GM12891 (cell line): ENCODE data around the gene SPIN1.

Source experiments
- DNase-seq: peaks from one replicate; pipeline ENCODE4 v3.0.0; 2011; ENCODE audit warnings: low spot score; ENCODE audit not compliant: insufficient read length
- FAIRE-seq: peaks from 2 replicates; lab custom pipeline; 2011; peaks lifted over from hg19 to GRCh38; lab: Jason Lieb, UNC
- PAX5 ChIP-seq: IDR thresholded peaks from 2 replicates; pipeline ENCODE4 v1.6.1; 2011; ENCODE audit warnings: low read length, moderate library complexity, mild to moderate bottlenecking; ENCODE audit not compliant: insufficient read depth, severe bottlenecking
- POLR2A ChIP-seq: IDR thresholded peaks from 2 replicates; pipeline ENCODE4 v1.6.1; 2011; ENCODE audit warnings: low read depth, low read length, control low read depth
- POLR2AphosphoS5 ChIP-seq: IDR thresholded peaks from 2 replicates; pipeline ENCODE4 v1.6.1; 2011; ENCODE audit warnings: low read depth, low read length, control low read depth
- POU2F2 ChIP-seq: IDR thresholded peaks from 2 replicates; pipeline ENCODE4 v1.6.1; 2011; ENCODE audit warnings: low read depth, mild to moderate bottlenecking, control low read depth, low read length, moderate library complexity
- SPI1 ChIP-seq: IDR thresholded peaks from 2 replicates; pipeline ENCODE4 v1.6.1; 2011; ENCODE audit warnings: low read depth, low read length, control low read depth
- TAF1 ChIP-seq: IDR thresholded peaks from 2 replicates; pipeline ENCODE4 v1.6.1; 2011; ENCODE audit warnings: low read depth, low read length, control low read depth

Gene SPIN1

GRCh38 chr9:88429595-88430430 lies 41.6 kb downstream of the SPIN1 start:
- DNase-seq, result no peak
- FAIRE-seq, result no peak

GRCh38 chr9:88433583-88434255 lies 45.5 kb downstream of the SPIN1 start:
- DNase-seq (no peak), FAIRE-seq (no peak)
- TF ChIP-seq POLR2A (no peak), POU2F2 (no peak), TAF1 (no peak), POLR2AphosphoS5 (no peak), SPI1 (no peak), PAX5 (no peak)

More at GRCh38 chr9:88429595-88430430, 41.6 kb downstream of the SPIN1 start:
- TF ChIP-seq POLR2A (no peak), SPI1 (no peak), POLR2AphosphoS5 (no peak), POU2F2 (no peak), TAF1 (no peak), PAX5 (no peak)

GRCh38 chr9:88435336-88435735 lies 47.1 kb downstream of the SPIN1 start:
- TF ChIP-seq SPI1 (no peak), POLR2AphosphoS5 (no peak), POU2F2 (no peak), POLR2A (no peak), TAF1 (no peak), PAX5 (no peak)
- DNase-seq (no peak), FAIRE-seq (no peak)

DNA sequence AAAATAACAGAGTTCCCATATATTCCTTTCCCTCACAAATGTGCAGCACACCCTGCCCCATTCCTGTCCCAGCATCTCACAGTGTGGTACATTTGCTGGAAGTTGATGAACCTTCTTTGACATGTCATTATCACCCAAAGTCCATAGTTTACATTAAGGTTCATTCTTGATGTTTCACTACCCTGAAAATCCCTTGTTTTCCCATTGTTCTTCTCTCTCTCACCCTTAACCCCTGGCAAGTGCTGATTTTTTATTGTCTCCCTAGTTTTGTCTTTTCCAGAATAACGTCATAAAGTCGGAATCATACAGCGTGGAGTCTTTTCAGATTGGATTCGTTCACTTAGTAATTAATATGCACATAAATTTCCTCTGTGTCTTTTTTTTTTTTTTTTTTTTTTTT lies 48.1 kb downstream of the SPIN1 start:
- no peak for FAIRE-seq
- DNase-seq, result no peak
- TF ChIP-seq PAX5 (no peak), POU2F2 (no peak), TAF1 (no peak), POLR2A (no peak), POLR2AphosphoS5 (no peak), SPI1 (no peak)

DNA sequence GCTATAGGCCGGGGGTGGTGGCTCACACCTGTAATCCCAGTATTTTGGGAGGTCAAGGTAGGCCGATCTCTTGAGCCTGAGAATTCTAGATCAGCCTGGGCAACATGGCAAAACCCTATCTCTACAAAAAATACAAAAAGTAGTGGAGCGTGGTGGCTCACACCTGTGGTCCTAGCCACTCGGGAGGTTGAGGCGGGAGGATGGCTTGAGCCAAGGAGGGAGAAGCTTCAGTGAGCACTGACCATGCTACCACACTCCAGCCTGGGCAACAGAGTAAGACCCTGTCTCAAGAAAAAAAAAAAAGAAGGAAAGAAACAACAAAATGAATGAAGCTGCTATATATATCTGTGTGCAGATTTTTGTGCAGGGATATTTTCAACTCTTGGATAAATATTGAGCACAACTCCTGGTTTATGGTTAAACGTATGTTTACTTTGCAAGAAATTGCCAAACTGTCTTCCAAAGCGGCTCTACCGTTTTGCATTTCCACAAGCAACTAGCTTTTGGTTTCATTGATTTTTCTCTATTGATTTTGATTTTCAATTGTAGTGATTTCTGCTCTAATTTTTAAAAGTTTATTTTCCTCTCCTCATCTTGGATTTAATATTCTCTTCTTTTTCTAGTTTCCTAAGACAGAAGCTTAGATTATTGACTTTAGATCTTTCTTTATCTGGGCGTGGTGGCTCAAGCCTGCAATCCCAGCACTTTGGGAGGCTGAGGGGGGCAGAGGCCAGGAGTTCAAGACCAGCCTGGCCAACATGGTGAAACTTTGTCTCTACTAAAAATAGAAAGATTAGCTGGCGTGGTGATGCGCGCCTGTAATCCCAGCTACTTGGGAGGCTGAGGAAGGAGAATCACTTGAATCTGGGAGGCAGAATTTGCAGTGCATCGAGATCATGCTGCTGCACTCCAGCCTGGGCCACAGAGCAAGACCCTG lies 49.2 kb downstream of the SPIN1 start:
- no peak for TF ChIP-seq POLR2A
- TF ChIP-seq TAF1, result no peak
- TF ChIP-seq PAX5, result no peak
- no peak for TF ChIP-seq POLR2AphosphoS5
- no peak for TF ChIP-seq POU2F2
- no peak for TF ChIP-seq SPI1
- FAIRE-seq (no peak), DNase-seq (no peak)

DNA sequence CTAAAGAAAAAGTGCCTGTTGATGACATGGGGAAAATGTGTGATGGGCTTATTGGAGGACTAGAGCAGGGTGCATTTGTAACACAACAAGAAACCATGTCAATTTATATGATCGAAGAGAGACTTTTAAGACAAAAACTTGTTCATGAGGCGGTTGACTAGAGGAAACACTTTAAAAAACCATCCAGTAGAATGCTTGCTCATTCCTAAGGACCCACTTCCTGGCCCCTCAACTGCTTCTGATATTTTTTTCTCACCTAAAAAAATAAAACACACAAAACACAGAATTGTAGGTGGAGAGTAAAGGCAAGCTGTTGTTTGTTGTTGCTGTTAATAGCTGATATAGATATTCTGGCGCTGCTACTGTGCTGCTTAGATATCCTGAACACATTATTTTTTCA lies 50.6 kb downstream of the SPIN1 start:
- no peak for FAIRE-seq

GRCh38 chr9:88441301-88442007 lies 53.2 kb downstream of the SPIN1 start:
- no peak for FAIRE-seq
- no peak for TF ChIP-seq PAX5
- TF ChIP-seq POLR2AphosphoS5, result no peak
- TF ChIP-seq POU2F2, result no peak
- no peak for TF ChIP-seq TAF1
- TF ChIP-seq POLR2A, result no peak
- no peak for TF ChIP-seq SPI1
- DNase-seq, result no peak

More for the DNA sequence above, 50.6 kb downstream of the SPIN1 start:
- no peak for TF ChIP-seq TAF1
- no peak for TF ChIP-seq PAX5
- no peak for TF ChIP-seq SPI1
- no peak for TF ChIP-seq POU2F2
- no peak for TF ChIP-seq POLR2A
- TF ChIP-seq POLR2AphosphoS5, result no peak
- no peak for DNase-seq

- DNase-seq, result no peak
- no peak for FAIRE-seq
- TF ChIP-seq POU2F2 (no peak), POLR2A (no peak), SPI1 (no peak), TAF1 (no peak), PAX5 (no peak), POLR2AphosphoS5 (no peak)
These were observed 55.4 kb downstream of the SPIN1 start for GRCh38 chr9:88443480-88444113.
